ENCODE measurements around the gene PCBD1. TPM values are rescaled to one million over a fixed set of nuclear protein-coding genes. Genes with fewer than 3 reads are reported as not detected.

Gene PCBD1
- total RNA-seq, 1 experiment from 2014 or later = 164 TPM

GRCh38 chr10:70886921-70887665 lies 1.3 kb downstream of the PCBD1 start:
- Histone ChIP-seq H3K4me2 (peak overlapping the region; percentile 87), H3K27ac (no peak overlapping the region), H3K9me2 (ENCODE audit: insufficient read depth) (no peaks in the 10 kb centered on the region), H3K4me3 (peak overlapping the region; percentile 90; the same call in 1 of the 2 replicates), H3K36me3 (ENCODE audit: low read depth) (peaks cover 21% of the 10 kb centered on the region), H3K27me3 (ENCODE audit: insufficient read depth, low read depth) (no peaks in the 10 kb centered on the region), H3K79me2 (ENCODE audit: low read depth) (peaks cover 23% of the 10 kb centered on the region; the same call in 1 of the 2 replicates), H2AFZ (no peak overlapping the region), H4K20me1 (ENCODE audit: insufficient read depth) (no peaks in the 10 kb centered on the region), H3K9me3 (ENCODE audit: insufficient read depth, low read depth) (no peaks in the 10 kb centered on the region), H3K4me1 (replicated peaks; ENCODE audit: insufficient read depth) (peaks cover 17% of the 10 kb centered on the region), H3F3A (ENCODE audit: insufficient read depth, low read depth) (peaks cover 22% of the 10 kb centered on the region; the same call in 1 of the 2 replicates)
- ChIA-PET CTCF (interaction anchor here (0.6 to 1.0 kb wide), 2 partner anchors 75 to 399 kb away, joined by 3 to 5 read pairs; no protein-coding TSS in a partner anchor), POLR2A (ENCODE audit: unreplicated experiment) (interaction anchor here (0.6 kb wide), 1 partner anchor 58 kb away, joined by 6 read pairs; no protein-coding TSS in a partner anchor)
- DNase-seq = no peak
- TF ChIP-seq CTCF (conservative IDR thresholded peaks at IDR 0.05) (no peak), EZH2 (IDR thresholded peaks at IDR 0.05; ENCODE audit: low read depth) (no peak)
- no TSS peak for BruUV-seq (replicated peaks)
- intact Hi-C loops (cut with micrococcal nuclease; ENCODE audit: unreplicated experiment) = loop anchor here (10.0 kb wide), 1 partner anchor 662 kb away; no protein-coding TSS in a partner anchor

- Histone ChIP-seq H3K4me2 (no peak overlapping the region), H4K20me1 (ENCODE audit: insufficient read depth) (no peaks in the 10 kb centered on the region), H3F3A (ENCODE audit: insufficient read depth, low read depth) (peaks cover 26% of the 10 kb centered on the region; the same call in 1 of the 2 replicates), H3K36me3 (ENCODE audit: low read depth) (peaks cover 21% of the 10 kb centered on the region), H3K9me2 (ENCODE audit: insufficient read depth) (no peaks in the 10 kb centered on the region), H2AFZ (no peak overlapping the region), H3K9me3 (ENCODE audit: insufficient read depth, low read depth) (no peaks in the 10 kb centered on the region), H3K4me1 (replicated peaks; ENCODE audit: insufficient read depth) (peaks cover 17% of the 10 kb centered on the region), H3K27me3 (ENCODE audit: insufficient read depth, low read depth) (no peaks in the 10 kb centered on the region), H3K4me3 (no peak overlapping the region), H3K27ac (no peak overlapping the region), H3K79me2 (ENCODE audit: low read depth) (peaks cover 23% of the 10 kb centered on the region; the same call in 1 of the 2 replicates)
- ChIA-PET POLR2A (ENCODE audit: unreplicated experiment) (interaction anchor here (0.6 kb wide), 1 partner anchor 57 kb away, joined by 6 read pairs; no protein-coding TSS in a partner anchor), CTCF (no interaction called here)
- intact Hi-C loops (cut with micrococcal nuclease; ENCODE audit: unreplicated experiment) = loop anchor here (10.0 kb wide), 1 partner anchor 661 kb away; no protein-coding TSS in a partner anchor
- TSS peak; percentile 45 for BruUV-seq (replicated peaks)
- no peak for DNase-seq
- TF ChIP-seq CTCF (conservative IDR thresholded peaks at IDR 0.05) (no peak), EZH2 (IDR thresholded peaks at IDR 0.05; ENCODE audit: low read depth) (no peak)
These were observed 2.1 kb downstream of the PCBD1 start for GRCh38 chr10:70885931-70886903.

GRCh38 chr10:70885481-70885880 lies 2.9 kb downstream of the PCBD1 start:
- Histone ChIP-seq H3K36me3 (ENCODE audit: low read depth) (peaks cover 21% of the 10 kb centered on the region), H3K4me3 (no peak overlapping the region), H4K20me1 (ENCODE audit: insufficient read depth) (no peaks in the 10 kb centered on the region), H3F3A (ENCODE audit: insufficient read depth, low read depth) (peaks cover 26% of the 10 kb centered on the region; the same call in 1 of the 2 replicates), H3K79me2 (ENCODE audit: low read depth) (peaks cover 23% of the 10 kb centered on the region; the same call in 1 of the 2 replicates), H3K4me1 (replicated peaks; ENCODE audit: insufficient read depth) (peaks cover 17% of the 10 kb centered on the region), H3K9me2 (ENCODE audit: insufficient read depth) (no peaks in the 10 kb centered on the region), H3K9me3 (ENCODE audit: insufficient read depth, low read depth) (no peaks in the 10 kb centered on the region), H3K27me3 (ENCODE audit: insufficient read depth, low read depth) (no peaks in the 10 kb centered on the region), H3K27ac (no peak overlapping the region), H3K4me2 (no peak overlapping the region), H2AFZ (no peak overlapping the region)
- TF ChIP-seq CTCF (conservative IDR thresholded peaks at IDR 0.05) (no peak), EZH2 (IDR thresholded peaks at IDR 0.05; ENCODE audit: low read depth) (no peak)
- CTCF ChIA-PET = no interaction called here
- POLR2A ChIA-PET (ENCODE audit: unreplicated experiment) = no interaction called here
- DNase-seq = no peak
- intact Hi-C loops (cut with micrococcal nuclease; ENCODE audit: unreplicated experiment) = loop anchor here (10.0 kb wide), 1 partner anchor 661 kb away; no protein-coding TSS in a partner anchor
- BruUV-seq (replicated peaks) = no TSS peak
